GM21423 (cell line): Measurements from ENCODE around the gene AIG1.

Experiments
- ATAC-seq: cut with Tn5 transposase; IDR thresholded peaks from one replicate; pipeline ENCODE4 v1.9.1; 2021; ENCODE audit warnings: mild to moderate bottlenecking, moderate library complexity; ENCODE audit not compliant: unreplicated experiment

Gene AIG1

GRCh38 chr6:143192766-143193165 lies 132.1 kb downstream of the AIG1 start:
- ATAC-seq: no peak

GRCh38 chr6:143193571-143194094 lies 132.9 kb downstream of the AIG1 start:
- ATAC-seq: no peak

- ATAC-seq: no peak
Observed at GRCh38 chr6:143194095-143194589, 133.5 kb downstream of the AIG1 start.

GRCh38 chr6:143195349-143195845 lies 134.7 kb downstream of the AIG1 start:
- no peak for ATAC-seq

GRCh38 chr6:143196525-143197225 lies 136.0 kb downstream of the AIG1 start:
- ATAC-seq: no peak

GRCh38 chr6:143197377-143197776 lies 136.7 kb downstream of the AIG1 start:
- ATAC-seq: no peak

GRCh38 chr6:143198312-143198711 lies 137.6 kb downstream of the AIG1 start:
- no peak for ATAC-seq

GRCh38 chr6:143199291-143199690 lies 138.6 kb downstream of the AIG1 start:
- ATAC-seq: no peak

GRCh38 chr6:143200167-143200770 lies 139.6 kb downstream of the AIG1 start:
- no peak for ATAC-seq

GRCh38 chr6:143204045-143204444 lies 143.4 kb downstream of the AIG1 start:
- no peak for ATAC-seq

- no peak for ATAC-seq
Observed at GRCh38 chr6:143205131-143205535, 144.4 kb downstream of the AIG1 start.

GRCh38 chr6:143205585-143205984 lies 144.9 kb downstream of the AIG1 start:
- no peak for ATAC-seq

GRCh38 chr6:143205991-143206390 lies 145.3 kb downstream of the AIG1 start:
- ATAC-seq: no peak

- ATAC-seq: no peak
Observed at GRCh38 chr6:143206550-143206949, 145.9 kb downstream of the AIG1 start.

- no peak for ATAC-seq
Observed at GRCh38 chr6:143210420-143210819, 149.7 kb downstream of the AIG1 start.

- no peak for ATAC-seq
Observed at GRCh38 chr6:143213859-143214376, 153.2 kb downstream of the AIG1 start.

- no peak for ATAC-seq
Observed at GRCh38 chr6:143215363-143215762, 154.7 kb downstream of the AIG1 start.

GRCh38 chr6:143215771-143216170 lies 155.1 kb downstream of the AIG1 start:
- ATAC-seq: no peak

- no peak for ATAC-seq
Observed at GRCh38 chr6:143218233-143218632, 157.5 kb downstream of the AIG1 start.

GRCh38 chr6:143221698-143222097 lies 161.0 kb downstream of the AIG1 start:
- no peak for ATAC-seq

- no peak for ATAC-seq
Observed at GRCh38 chr6:143222310-143222709, 161.6 kb downstream of the AIG1 start.

- no peak for ATAC-seq
Observed at GRCh38 chr6:143222801-143223231, 162.1 kb downstream of the AIG1 start.
